HFFc6 (cell line): ENCODE data around the gene RTL10. TPM values are rescaled to one million over a fixed set of nuclear protein-coding genes. Genes with fewer than 3 reads are reported as not detected.

Source experiments
- DNase-seq: peaks from one replicate; pipeline ENCODE4 v3.0.0-alpha.2; 2018
- H3K27ac Mint-ChIP-seq: 2 replicates; pipeline ENCODE4 v1.8.0; 2020; ENCODE audit warnings: mild to moderate bottlenecking, mixed read lengths
- H3K27me3 Mint-ChIP-seq: 2 replicates; pipeline ENCODE4 v1.8.0; 2021; ENCODE audit warnings: mild to moderate bottlenecking, moderate library complexity, mixed read lengths; ENCODE audit not compliant: insufficient read depth
- H3K36me3 Mint-ChIP-seq: 2 replicates; pipeline ENCODE4 v1.8.0; 2021; ENCODE audit warnings: low read depth, mixed read lengths
- H3K4me1 Mint-ChIP-seq: 2 replicates; pipeline ENCODE4 v1.8.0; 2020; ENCODE audit warnings: low read depth, mixed read lengths
- H3K4me3 Mint-ChIP-seq: 2 replicates; pipeline ENCODE4 v1.8.0; 2020; ENCODE audit warnings: mild to moderate bottlenecking, moderate library complexity, mixed read lengths
- H3K9me3 Mint-ChIP-seq: 2 replicates; pipeline ENCODE4 v1.8.0; 2020; ENCODE audit warnings: mild to moderate bottlenecking, mixed read lengths
- CTCF ChIP-seq: fragments of 200-600 bp; sonication (generic); IDR thresholded peaks from 2 replicates; pipeline ENCODE4 v1.5.0; 2021; ENCODE audit warnings: antibody characterized with exemption, mild to moderate bottlenecking
- total RNA-seq, 6 experiments: library from RNA; stranded (reverse); fragmentation: NEBNext Ultra II Directional; extraction: Animal tissue kit (Norgen Biotek cat#: 25700); gene quantifications; 2 replicates in 1 of 6; 3 replicates in 5 of 6; pipeline ENCODE4 v1.2.3, GENCODE V29; 2021

The RTL10 gene
- total RNA-seq, 6 experiments from 2014 or later = 17.4 to 22.7 (median 19.2) TPM

GRCh38 chr22:19825904-19826618, 28.6 kb downstream of the RTL10 start:
- Mint-ChIP-seq H3K27me3 (peaks cover 2% of the 10 kb centered on the region; the same call in 1 of the 2 replicates), H3K27ac (no peak overlapping the region), H3K4me1 (no peaks in the 10 kb centered on the region), H3K4me3 (no peak overlapping the region), H3K36me3 (no peaks in the 10 kb centered on the region), H3K9me3 (no peaks in the 10 kb centered on the region)
- no peak for DNase-seq
- TF ChIP-seq CTCF = no peak

- H3K4me3 Mint-ChIP-seq = no peak overlapping the region
- H3K36me3 Mint-ChIP-seq = no peaks in the 10 kb centered on the region
- no peaks in the 10 kb centered on the region for H3K9me3 Mint-ChIP-seq
- H3K4me1 Mint-ChIP-seq = no peaks in the 10 kb centered on the region
- H3K27ac Mint-ChIP-seq = no peak overlapping the region
- H3K27me3 Mint-ChIP-seq = peaks cover 2% of the 10 kb centered on the region; the same call in 1 of the 2 replicates
- TF ChIP-seq CTCF = no peak
- no peak for DNase-seq
Observed at GRCh38 chr22:19824926-19825339, 29.7 kb downstream of the RTL10 start.

GRCh38 chr22:19824212-19824925, 30.3 kb downstream of the RTL10 start:
- H3K4me3 Mint-ChIP-seq = no peak overlapping the region
- no peaks in the 10 kb centered on the region for H3K36me3 Mint-ChIP-seq
- DNase-seq = no peak
- H3K4me1 Mint-ChIP-seq = no peaks in the 10 kb centered on the region
- no peaks in the 10 kb centered on the region for H3K9me3 Mint-ChIP-seq
- no peak overlapping the region for H3K27ac Mint-ChIP-seq
- H3K27me3 Mint-ChIP-seq = peaks cover 2% of the 10 kb centered on the region; the same call in 1 of the 2 replicates
- no peak for TF ChIP-seq CTCF

GRCh38 chr22:19823902-19824211, 30.8 kb downstream of the RTL10 start:
- H3K4me1 Mint-ChIP-seq = no peaks in the 10 kb centered on the region
- no peak for DNase-seq
- H3K27me3 Mint-ChIP-seq = peaks cover 2% of the 10 kb centered on the region; the same call in 1 of the 2 replicates
- no peaks in the 10 kb centered on the region for H3K9me3 Mint-ChIP-seq
- TF ChIP-seq CTCF = no peak
- no peak overlapping the region for H3K4me3 Mint-ChIP-seq
- H3K27ac Mint-ChIP-seq = no peak overlapping the region
- H3K36me3 Mint-ChIP-seq = no peaks in the 10 kb centered on the region

- no peak for DNase-seq
- Mint-ChIP-seq H3K4me3 (no peak overlapping the region), H3K4me1 (no peaks in the 10 kb centered on the region), H3K27me3 (peaks cover 2% of the 10 kb centered on the region; the same call in 1 of the 2 replicates), H3K36me3 (no peaks in the 10 kb centered on the region), H3K9me3 (no peaks in the 10 kb centered on the region), H3K27ac (no peak overlapping the region)
- no peak for TF ChIP-seq CTCF
Observed at GRCh38 chr22:19823191-19823901, 31.3 kb downstream of the RTL10 start.
